HepG2 (cell line): ENCODE measurements around the gene UBE2L6. TPM values are rescaled to one million over a fixed set of nuclear protein-coding genes. Genes with fewer than 3 reads are reported as not detected.

Experiments used
- CHD2 ChIP-seq: IDR thresholded peaks from 2 replicates; pipeline ENCODE4 v1.6.1; 2011; ENCODE audit warnings: low read depth, low read length, improper control_type of control experiment
- GPN1 ChIP-seq: sonication (generic); formaldehyde crosslinking; IDR thresholded peaks from 2 replicates; pipeline ENCODE4 v1.5.1; 2020; ENCODE audit warnings: missing genetic modification reagents, borderline replicate concordance
- IRF2 ChIP-seq: IDR thresholded peaks from 2 replicates; pipeline ENCODE4 v1.6.1; 2018; ENCODE audit warnings: missing genetic modification reagents, missing compliant biosample characterization
- KDM2A ChIP-seq: sonication (generic); formaldehyde crosslinking; IDR thresholded peaks from 2 replicates; pipeline ENCODE4 v1.4.0; 2020; ENCODE audit warnings: low read depth, missing genetic modification reagents, borderline replicate concordance
- NFE2 ChIP-seq: sonication (generic); formaldehyde crosslinking; IDR thresholded peaks from 2 replicates; pipeline ENCODE4 v1.4.0; 2020; ENCODE audit warnings: missing genetic modification reagents
- NR2F6 ChIP-seq, 2 experiments: IDR thresholded peaks; 2 replicates each; pipeline ENCODE4 v1.6.1; 2016; ENCODE audit warnings: antibody characterized with exemption in 1 of 2, mild to moderate bottlenecking in 1 of 2
- SAP130 ChIP-seq: IDR thresholded peaks from 2 replicates; pipeline ENCODE4 v1.6.1; 2016; ENCODE audit warnings: low read depth
- SMC3 ChIP-seq: IDR thresholded peaks from 2 replicates; pipeline ENCODE4 v1.6.1; 2011; ENCODE audit warnings: low read length, improper control_type of control experiment
- SP5 ChIP-seq: IDR thresholded peaks from 2 replicates; pipeline ENCODE4 v1.6.1; 2016; ENCODE audit warnings: low read depth, borderline replicate concordance
- STAG1 ChIP-seq: sonication (generic); formaldehyde crosslinking; IDR thresholded peaks from 2 replicates; pipeline ENCODE4 v1.4.0; 2020; ENCODE audit warnings: missing genetic modification reagents
- TEAD2 ChIP-seq: sonication (generic); formaldehyde crosslinking; IDR thresholded peaks from 2 replicates; pipeline ENCODE4 v1.9.0; 2021; ENCODE audit warnings: missing genetic modification reagents
- ZBTB8A ChIP-seq: sonication (generic); formaldehyde crosslinking; IDR thresholded peaks from 2 replicates; pipeline ENCODE4 v1.4.0; 2020; ENCODE audit warnings: mild to moderate bottlenecking, low read depth, missing genetic modification reagents, borderline replicate concordance
- ZFP36L2 ChIP-seq: sonication (generic); formaldehyde crosslinking; IDR thresholded peaks from 2 replicates; pipeline ENCODE4 v1.4.0; 2020; ENCODE audit warnings: missing genetic modification reagents
- ZHX2 ChIP-seq, 2 experiments: sonication (generic) in 1 of 2; formaldehyde crosslinking in 1 of 2; IDR thresholded peaks; 2 replicates each; pipeline versions ENCODE4 v1.6.1 to v1.9.0; 2014 to 2022; ENCODE audit warnings: antibody characterized with exemption in 1 of 2, borderline replicate concordance in 1 of 2, inconsistent platforms in 1 of 2, low read depth in 1 of 2, missing genetic modification reagents in 1 of 2
- ZNF263 ChIP-seq: sonication (generic); formaldehyde crosslinking; IDR thresholded peaks from 2 replicates; pipeline ENCODE4 v1.4.0; 2020; ENCODE audit warnings: missing genetic modification reagents
- ZNF292 ChIP-seq: sonication (generic); formaldehyde crosslinking; IDR thresholded peaks from 2 replicates; pipeline ENCODE4 v1.8.1; 2022; ENCODE audit warnings: mild to moderate bottlenecking, low read depth, missing genetic modification reagents, borderline replicate concordance
- ZNF430 ChIP-seq: sonication (generic); formaldehyde crosslinking; IDR thresholded peaks from 2 replicates; pipeline ENCODE4 v1.9.0; 2021; ENCODE audit warnings: mild to moderate bottlenecking, missing genetic modification reagents
- ZNF562 ChIP-seq: sonication (generic); formaldehyde crosslinking; IDR thresholded peaks from 2 replicates; pipeline ENCODE4 v1.8.0; 2022; ENCODE audit warnings: missing genetic modification reagents, borderline replicate concordance
- ZNF569 ChIP-seq: sonication (generic); formaldehyde crosslinking; IDR thresholded peaks from 2 replicates; pipeline ENCODE4 v1.5.0; 2020; ENCODE audit warnings: mild to moderate bottlenecking, missing genetic modification reagents, moderate library complexity, borderline replicate concordance
- polyA plus RNA-seq, 8 experiments: library from polyadenylated mRNA; depleted of rRNA in 3 of 8; stranded (reverse) in 7 of 8; unstranded in 1 of 8; fragments of >200 nt; fragmentation: Illumina TruSeq in 4 of 8; extraction: Trizol in 4 of 8; gene quantifications; 2 replicates each; pipeline versions ENCODE4 v1.2.1 to v1.2.3, GENCODE V29; 2011 to 2016; ENCODE audit warnings: low read depth in 4 of 8, missing spikeins in 1 of 8, mixed read lengths in 1 of 8; ENCODE audit not compliant: insufficient read depth in 1 of 8
- total RNA-seq, 5 experiments: library from RNA; depleted of rRNA; stranded (reverse); fragments of >200 nt; fragmentation: Illumina TruSeq; extraction: Trizol; gene quantifications; 2 replicates each; pipeline ENCODE4 v1.2.3, GENCODE V29; 2016; ENCODE audit warnings: low read depth in 1 of 5
- TF ChIP-seq, protein P1 (sequence below): IDR thresholded peaks from 2 replicates; pipeline ENCODE4 v1.6.1; 2018; ENCODE audit warnings: missing genetic modification reagents
- TF ChIP-seq, protein P2 (sequence below): sonication (generic); formaldehyde crosslinking; IDR thresholded peaks from 2 replicates; pipeline ENCODE4 v1.8.0; 2023; ENCODE audit warnings: mild to moderate bottlenecking, missing genetic modification reagents

UBE2L6 gene
- total and polyA plus RNA-seq, 2 of the 13 experiments (the other 11 are each of a cell fraction or from before 2014, with no cell fraction given), result 30.3 to 30.4 TPM

- no peak for TF ChIP-seq ZBTB8A
- TF ChIP-seq, protein P1, sequence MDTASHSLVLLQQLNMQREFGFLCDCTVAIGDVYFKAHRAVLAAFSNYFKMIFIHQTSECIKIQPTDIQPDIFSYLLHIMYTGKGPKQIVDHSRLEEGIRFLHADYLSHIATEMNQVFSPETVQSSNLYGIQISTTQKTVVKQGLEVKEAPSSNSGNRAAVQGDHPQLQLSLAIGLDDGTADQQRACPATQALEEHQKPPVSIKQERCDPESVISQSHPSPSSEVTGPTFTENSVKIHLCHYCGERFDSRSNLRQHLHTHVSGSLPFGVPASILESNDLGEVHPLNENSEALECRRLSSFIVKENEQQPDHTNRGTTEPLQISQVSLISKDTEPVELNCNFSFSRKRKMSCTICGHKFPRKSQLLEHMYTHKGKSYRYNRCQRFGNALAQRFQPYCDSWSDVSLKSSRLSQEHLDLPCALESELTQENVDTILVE (CRISPR knock-in tag), result no peak
- no peak for TF ChIP-seq ZNF562 (CRISPR knock-in tag)
- 0 out of 2 replicates have a peak, but pooled peaks have one; percentile 31 for TF ChIP-seq SAP130 (CRISPR knock-in tag)
- TF ChIP-seq ZNF292, result peak; percentile 66; the same call in 1 of the 2 replicates
- no peak for TF ChIP-seq ZHX2 (IDR thresholded peaks at IDR 0.05; ENCODE audit: low read depth)
- no peak for TF ChIP-seq ZHX2 (CRISPR knock-in tag; IDR thresholded peaks at IDR 0.05; ENCODE audit: borderline replicate concordance)
- TF ChIP-seq GPN1 (CRISPR knock-in tag), result no peak
- no peak for TF ChIP-seq NR2F6 (IDR thresholded peaks at IDR 0.05)
- TF ChIP-seq NR2F6 (CRISPR knock-in tag; IDR thresholded peaks at IDR 0.05), result peak; percentile 22; the same call in 1 of the 2 replicates
- 0 out of 2 replicates have a peak, but pooled peaks have one; percentile 30 for TF ChIP-seq SMC3
- TF ChIP-seq TEAD2 (CRISPR knock-in tag), result no peak
- TF ChIP-seq ZNF263, result peak; percentile 73; the same call in 1 of the 2 replicates
- peak; percentile 41 for TF ChIP-seq STAG1 (CRISPR knock-in tag)
- 0 out of 2 replicates have a peak, but pooled peaks have one; percentile 30 for TF ChIP-seq SP5 (CRISPR knock-in tag)
- no peak for TF ChIP-seq ZFP36L2 (CRISPR knock-in tag)
- TF ChIP-seq, protein P2, sequence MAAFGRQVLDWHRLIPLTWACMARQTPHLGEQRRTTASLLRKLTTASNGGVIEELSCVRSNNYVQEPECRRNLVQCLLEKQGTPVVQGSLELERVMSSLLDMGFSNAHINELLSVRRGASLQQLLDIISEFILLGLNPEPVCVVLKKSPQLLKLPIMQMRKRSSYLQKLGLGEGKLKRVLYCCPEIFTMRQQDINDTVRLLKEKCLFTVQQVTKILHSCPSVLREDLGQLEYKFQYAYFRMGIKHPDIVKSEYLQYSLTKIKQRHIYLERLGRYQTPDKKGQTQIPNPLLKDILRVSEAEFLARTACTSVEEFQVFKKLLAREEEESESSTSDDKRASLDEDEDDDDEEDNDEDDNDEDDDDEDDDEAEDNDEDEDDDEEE (CRISPR knock-in tag), result no peak
- no peak for TF ChIP-seq ZNF569 (CRISPR knock-in tag)
- no peak for TF ChIP-seq CHD2
- peak; percentile 21; the same call in 1 of the 2 replicates for TF ChIP-seq IRF2 (CRISPR knock-in tag)
- TF ChIP-seq ZNF430 (CRISPR knock-in tag), result 0 out of 2 replicates have a peak, but pooled peaks have one; percentile 27
- peak; percentile 41; the same call in 1 of the 2 replicates for TF ChIP-seq KDM2A (CRISPR knock-in tag)
- no peak for TF ChIP-seq NFE2 (CRISPR knock-in tag)
Observed at GRCh38 chr11:57546869-57547475, 20.5 kb downstream of the UBE2L6 start (continued).
